MG63 (cell line): ENCODE data around the gene KRTAP20-1. TPM values are rescaled to one million over a fixed set of nuclear protein-coding genes. Genes with fewer than 3 reads are reported as not detected.

Source experiments
- DNase-seq: peaks from one replicate; pipeline ENCODE4 v3.0.0-alpha.2; 2020
- H3K27me3 ChIP-seq: fragments of 250-450 bp; sonication (Bioruptor Pico); 2 replicates; pipeline ENCODE4 v1.5.1; 2020; ENCODE audit warnings: mild to moderate bottlenecking, moderate library complexity
- H3K36me3 ChIP-seq: fragments of 250-450 bp; sonication (Bioruptor Pico); 2 replicates; pipeline ENCODE4 v1.5.1; 2020; ENCODE audit warnings: mild to moderate bottlenecking, moderate library complexity
- H3K4me3 ChIP-seq: fragments of 250-450 bp; sonication (Bioruptor Pico); 2 replicates; pipeline ENCODE4 v1.5.1; 2020; ENCODE audit warnings: mild to moderate bottlenecking, moderate library complexity
- H3K9me3 ChIP-seq: fragments of 250-450 bp; sonication (Bioruptor Pico); 2 replicates; pipeline ENCODE4 v1.5.1; 2020; ENCODE audit warnings: mild to moderate bottlenecking, moderate library complexity
- total RNA-seq: library from RNA; depleted of rRNA; stranded (reverse); fragments of >200 nt; shearing (Covaris generic); gene quantifications from 2 replicates; pipeline ENCODE4 v1.2.3, GENCODE V29; 2014; ENCODE audit warnings: low replicate concordance; rRNA removed

Gene KRTAP20-1
- not detected in 2 replicates for total RNA-seq

- H3K36me3 ChIP-seq, result no peaks in the 10 kb centered on the region
- no peak for DNase-seq
- no peak within 1 kb of the TSS for H3K4me3 ChIP-seq
- no peaks in the 10 kb centered on the region for H3K27me3 ChIP-seq
- no peaks in the 10 kb centered on the region for H3K9me3 ChIP-seq
Observed at GRCh38 chr21:30616125-30616524, at the start of gene KRTAP20-1. Gene KRTAP20-1 (plus strand): TSS chr21:30616425. CDS start chr21:30616455, 30 bp downstream.

DNA sequence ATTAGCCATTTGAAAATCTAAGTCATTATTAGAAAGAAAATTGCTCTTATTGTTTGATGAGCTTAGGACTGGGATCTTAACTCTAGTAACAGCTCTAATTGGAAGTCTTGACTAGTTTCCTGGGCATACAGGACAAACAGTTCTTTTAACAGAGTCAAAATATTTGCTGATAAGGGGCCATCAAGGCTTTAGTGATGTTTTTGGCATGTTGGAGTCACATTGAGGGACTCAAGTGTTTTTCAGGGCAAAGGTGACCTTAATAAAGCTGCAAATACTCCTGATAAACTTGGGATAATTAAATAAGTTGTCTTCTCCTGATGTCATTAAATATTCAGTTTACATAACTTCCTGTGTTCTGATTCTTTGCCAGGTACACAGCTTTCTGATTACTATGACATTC, 48.6 kb upstream of the KRTAP20-1 start:
- no peak overlapping the region for H3K4me3 ChIP-seq
- H3K36me3 ChIP-seq, result no peaks in the 10 kb centered on the region
- H3K27me3 ChIP-seq, result no peaks in the 10 kb centered on the region
- no peak for DNase-seq
- H3K9me3 ChIP-seq, result no peaks in the 10 kb centered on the region

- no peak for DNase-seq
- H3K9me3 ChIP-seq, result no peaks in the 10 kb centered on the region
Observed at GRCh38 chr21:30577766-30578165, 38.5 kb upstream of the KRTAP20-1 start.

GRCh38 chr21:30579346-30579745, 36.9 kb upstream of the KRTAP20-1 start:
- DNase-seq, result no peak
- H3K4me3 ChIP-seq, result no peak overlapping the region
- H3K9me3 ChIP-seq, result no peaks in the 10 kb centered on the region
- no peaks in the 10 kb centered on the region for H3K36me3 ChIP-seq
- H3K27me3 ChIP-seq, result no peaks in the 10 kb centered on the region

More at GRCh38 chr21:30577766-30578165, 38.5 kb upstream of the KRTAP20-1 start:
- Histone ChIP-seq H3K4me3 (no peak overlapping the region), H3K27me3 (no peaks in the 10 kb centered on the region), H3K36me3 (no peaks in the 10 kb centered on the region)

- no peak for DNase-seq
- no peaks in the 10 kb centered on the region for H3K9me3 ChIP-seq
- H3K27me3 ChIP-seq, result no peaks in the 10 kb centered on the region
- H3K4me3 ChIP-seq, result no peak overlapping the region
- no peaks in the 10 kb centered on the region for H3K36me3 ChIP-seq
Observed at GRCh38 chr21:30580132-30580531, 36.1 kb upstream of the KRTAP20-1 start.

GRCh38 chr21:30582870-30583269, 33.4 kb upstream of the KRTAP20-1 start:
- Histone ChIP-seq H3K9me3 (no peaks in the 10 kb centered on the region), H3K27me3 (no peaks in the 10 kb centered on the region), H3K36me3 (no peaks in the 10 kb centered on the region), H3K4me3 (no peak overlapping the region)
- DNase-seq, result no peak

DNA sequence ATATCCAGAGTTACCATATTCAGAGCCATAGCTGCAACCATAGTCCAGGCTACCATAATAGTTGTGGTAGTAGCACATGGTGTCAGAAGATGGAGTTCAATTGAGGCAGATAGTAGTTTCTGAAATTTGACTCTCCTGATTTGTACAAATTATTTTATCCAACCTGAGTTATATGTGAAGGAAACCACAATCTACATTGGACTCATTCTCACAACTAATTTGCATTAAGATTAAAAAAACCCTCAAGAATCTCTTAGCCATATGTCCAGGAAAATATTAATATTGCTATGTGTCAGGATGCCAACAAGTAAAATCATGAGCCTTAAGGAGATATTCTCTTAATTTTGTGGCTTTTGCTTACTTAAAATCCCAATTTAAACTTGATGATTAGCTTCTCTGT, 25.9 kb upstream of the KRTAP20-1 start, which contains the start of gene KRTAP22-2:
TSS of gene KRTAP22-2 (minus strand) at position 101 of the 400 bp plus-strand sequence.
- H3K36me3 ChIP-seq, result no peaks in the 10 kb centered on the region
- DNase-seq, result no peak
- H3K9me3 ChIP-seq, result no peaks in the 10 kb centered on the region
- no peak within 1 kb of the TSS for H3K4me3 ChIP-seq
- no peaks in the 10 kb centered on the region for H3K27me3 ChIP-seq

DNA sequence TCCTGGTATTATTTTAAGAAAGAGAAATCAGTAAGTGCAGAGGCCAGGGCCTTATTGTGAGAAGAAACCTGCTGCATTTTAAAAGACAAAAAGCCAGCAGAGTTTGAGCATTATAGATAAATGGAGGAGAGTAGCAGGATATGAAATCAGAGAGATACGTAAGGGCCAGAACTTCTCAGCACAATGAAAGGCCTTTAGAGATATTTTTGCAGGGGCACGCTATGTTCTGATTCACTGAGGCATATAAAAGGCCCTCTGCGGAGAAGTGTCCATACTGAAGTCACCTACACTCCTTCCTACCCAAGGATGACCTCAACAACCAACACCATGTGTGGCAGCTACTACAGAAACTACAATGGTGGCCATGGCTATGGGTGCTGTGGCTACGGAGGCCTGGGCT, 24.1 kb upstream of the KRTAP20-1 start, which contains the start of gene KRTAP6-3:
TSS of gene KRTAP6-3 (plus strand) at position 301 of the 400 bp plus-strand sequence. CDS start at position 307, 6 bp downstream.
- Histone ChIP-seq H3K27me3 (no peaks in the 10 kb centered on the region), H3K4me3 (no peak within 1 kb of the TSS), H3K9me3 (no peaks in the 10 kb centered on the region), H3K36me3 (no peaks in the 10 kb centered on the region)
- no peak for DNase-seq

DNA sequence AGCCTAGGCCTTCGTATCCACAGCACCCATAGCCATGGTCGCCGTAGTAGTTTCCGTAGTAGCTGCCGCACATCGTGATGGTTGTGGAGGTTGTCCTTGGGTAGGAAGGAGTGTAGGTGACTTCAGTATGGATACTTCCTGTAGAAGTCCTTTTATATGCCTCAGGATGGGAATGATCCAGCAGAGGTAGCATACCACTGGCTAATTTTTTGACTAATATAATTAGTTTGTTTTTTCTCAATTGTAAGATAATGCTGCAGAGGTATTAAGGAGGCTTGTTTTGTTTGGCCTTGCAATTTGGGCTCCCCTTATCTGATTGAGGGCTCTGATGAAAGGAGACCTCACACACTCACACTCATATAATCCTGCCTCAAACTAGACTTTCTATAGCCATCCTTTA, 17.4 kb upstream of the KRTAP20-1 start, which contains the start of gene KRTAP6-2:
TSS of gene KRTAP6-2 (minus strand) at position 101 of the 400 bp plus-strand sequence. CDS start at position 73, 28 bp downstream.
- Histone ChIP-seq H3K36me3 (no peaks in the 10 kb centered on the region), H3K9me3 (no peaks in the 10 kb centered on the region), H3K27me3 (no peaks in the 10 kb centered on the region), H3K4me3 (no peak within 1 kb of the TSS)
- DNase-seq, result no peak

- no peaks in the 10 kb centered on the region for H3K36me3 ChIP-seq
- no peaks in the 10 kb centered on the region for H3K9me3 ChIP-seq
- no peak for DNase-seq
- H3K4me3 ChIP-seq, result no peak within 1 kb of the TSS
- H3K27me3 ChIP-seq, result no peaks in the 10 kb centered on the region
Observed at GRCh38 chr21:30600787-30601186, 15.4 kb upstream of the KRTAP20-1 start, which contains the start of gene KRTAP22-1. Gene KRTAP22-1 (plus strand): TSS chr21:30601087.

DNA sequence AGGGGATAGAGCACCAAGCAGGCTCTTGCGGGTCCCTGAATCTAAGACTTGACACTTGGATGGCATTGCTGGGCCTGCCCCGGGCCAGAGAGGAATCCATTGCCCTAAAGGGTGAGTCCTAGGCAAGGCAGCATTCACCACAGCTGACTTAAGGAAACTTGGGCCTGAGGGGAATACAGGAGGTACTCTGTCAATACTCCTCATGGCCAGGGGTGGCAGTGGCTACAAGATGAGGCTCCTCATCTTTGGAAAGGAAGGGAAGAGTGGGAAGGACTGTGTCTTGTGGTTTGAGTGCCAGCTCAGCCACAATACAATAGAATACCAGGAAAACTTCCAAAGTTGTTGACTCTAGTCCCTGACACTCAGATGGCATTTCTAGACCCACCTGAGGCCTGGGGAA, 10.3 kb upstream of the KRTAP20-1 start:
- Histone ChIP-seq H3K27me3 (no peaks in the 10 kb centered on the region), H3K4me3 (no peak overlapping the region), H3K9me3 (no peaks in the 10 kb centered on the region), H3K36me3 (no peaks in the 10 kb centered on the region)
- DNase-seq, result no peak

GRCh38 chr21:30612132-30612531, 4.1 kb upstream of the KRTAP20-1 start:
- no peak for DNase-seq
- H3K36me3 ChIP-seq, result no peaks in the 10 kb centered on the region
- H3K9me3 ChIP-seq, result no peaks in the 10 kb centered on the region
- no peaks in the 10 kb centered on the region for H3K27me3 ChIP-seq
- no peak overlapping the region for H3K4me3 ChIP-seq

DNA sequence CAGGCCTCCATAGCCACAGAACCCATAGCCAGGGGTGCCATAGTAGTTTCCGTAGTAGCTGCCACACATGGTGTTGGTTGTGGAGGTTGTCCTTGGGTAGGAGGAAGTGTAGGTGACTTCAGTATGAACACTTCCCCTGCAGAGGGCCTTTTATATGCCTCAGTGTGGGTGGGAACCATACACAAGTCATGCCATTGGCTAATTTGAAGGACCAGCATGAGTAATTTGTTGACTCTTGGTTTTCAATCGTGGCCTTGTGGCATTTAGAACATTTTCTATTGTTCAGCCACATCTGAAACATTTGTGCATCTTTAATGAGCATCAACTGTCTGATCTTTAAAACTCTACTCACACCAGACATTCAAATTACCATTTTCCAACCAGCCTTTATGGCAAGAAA, 2.4 kb upstream of the KRTAP20-1 start, which contains the start of gene KRTAP6-1:
TSS of gene KRTAP6-1 (minus strand) at position 95 of the 400 bp plus-strand sequence. CDS start at position 69, 26 bp downstream.
- Histone ChIP-seq H3K9me3 (no peaks in the 10 kb centered on the region), H3K36me3 (no peaks in the 10 kb centered on the region), H3K4me3 (no peak within 1 kb of the TSS), H3K27me3 (no peaks in the 10 kb centered on the region)
- DNase-seq, result no peak

GRCh38 chr21:30615199-30615598, 1.0 kb upstream of the KRTAP20-1 start:
- Histone ChIP-seq H3K9me3 (no peaks in the 10 kb centered on the region), H3K4me3 (no peak overlapping the region), H3K36me3 (no peaks in the 10 kb centered on the region), H3K27me3 (no peaks in the 10 kb centered on the region)
- no peak for DNase-seq

GRCh38 chr21:30620080-30620479, 3.9 kb downstream of the KRTAP20-1 start:
- Histone ChIP-seq H3K36me3 (no peaks in the 10 kb centered on the region), H3K9me3 (no peaks in the 10 kb centered on the region), H3K4me3 (no peak overlapping the region), H3K27me3 (no peaks in the 10 kb centered on the region)
- DNase-seq, result no peak

GRCh38 chr21:30620522-30620921, 4.3 kb downstream of the KRTAP20-1 start, which contains the start of gene KRTAP20-4:
Gene KRTAP20-4 (plus strand): TSS chr21:30620627.
- Histone ChIP-seq H3K9me3 (no peaks in the 10 kb centered on the region), H3K4me3 (no peak within 1 kb of the TSS), H3K36me3 (no peaks in the 10 kb centered on the region), H3K27me3 (no peaks in the 10 kb centered on the region)
- no peak for DNase-seq

DNA sequence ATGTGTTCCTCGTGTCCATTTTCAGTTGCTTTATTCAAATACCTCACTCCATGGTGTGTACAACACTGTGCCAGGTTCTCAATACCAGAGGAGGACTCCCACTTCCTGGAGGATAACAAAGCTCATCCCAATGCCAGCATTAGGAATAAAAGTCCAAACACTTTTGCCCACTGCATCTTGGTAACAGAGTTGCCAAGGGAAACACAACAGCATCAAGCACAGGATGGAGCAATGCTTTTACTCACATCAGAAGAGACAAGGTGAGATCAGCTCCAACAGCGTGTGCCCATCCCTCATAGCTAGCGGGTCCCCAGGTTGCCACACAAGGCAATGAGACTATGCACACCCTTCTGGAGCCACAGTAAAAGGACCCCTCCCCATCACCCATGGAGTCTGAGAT, 7.1 kb downstream of the KRTAP20-1 start:
- DNase-seq, result no peak
- Histone ChIP-seq H3K27me3 (no peaks in the 10 kb centered on the region), H3K4me3 (no peak overlapping the region), H3K36me3 (no peaks in the 10 kb centered on the region), H3K9me3 (no peaks in the 10 kb centered on the region)

GRCh38 chr21:30625449-30626165, 9.4 kb downstream of the KRTAP20-1 start:
- Histone ChIP-seq H3K27me3 (no peaks in the 10 kb centered on the region), H3K36me3 (no peaks in the 10 kb centered on the region), H3K9me3 (no peaks in the 10 kb centered on the region), H3K4me3 (no peak overlapping the region)
- DNase-seq, result no peak
